ENCODE measurements around the gene PFKP.

The PFKP gene

GRCh38 chr10:3034616-3035015 lies 32.7 kb upstream of the PFKP start:
- POLR2A ChIA-PET (ENCODE audit: low non-redundant PET), result no interaction called here
- no peak for TF ChIP-seq CTCF (conservative IDR thresholded peaks at IDR 0.05; ENCODE audit: low read depth)
- CTCF ChIA-PET, result no interaction called here

GRCh38 chr10:3036155-3037021 lies 31.0 kb upstream of the PFKP start:
- DNase-seq (ENCODE audit: low spot score), result no peak
- TF ChIP-seq CTCF (conservative IDR thresholded peaks at IDR 0.05; ENCODE audit: low read depth), result no peak
- ChIA-PET CTCF (no interaction called here), POLR2A (ENCODE audit: low non-redundant PET) (no interaction called here)
- H3K27ac ChIP-seq, result no peak overlapping the region

More at GRCh38 chr10:3034616-3035015, 32.7 kb upstream of the PFKP start:
- H3K27ac ChIP-seq, result no peak overlapping the region
- DNase-seq (ENCODE audit: low spot score), result no peak

- CTCF ChIA-PET, result no interaction called here
- POLR2A ChIA-PET (ENCODE audit: low non-redundant PET), result no interaction called here
- no peak overlapping the region for H3K27ac ChIP-seq
- no peak for TF ChIP-seq CTCF (conservative IDR thresholded peaks at IDR 0.05; ENCODE audit: low read depth)
- DNase-seq (ENCODE audit: low spot score), result no peak
Observed at GRCh38 chr10:3037182-3037581, 30.2 kb upstream of the PFKP start.

GRCh38 chr10:3040069-3040468 lies 27.3 kb upstream of the PFKP start:
- POLR2A ChIA-PET (ENCODE audit: low non-redundant PET), result no interaction called here
- TF ChIP-seq CTCF (conservative IDR thresholded peaks at IDR 0.05; ENCODE audit: low read depth), result no peak
- CTCF ChIA-PET, result interaction anchor here (0.7 kb wide), 1 partner anchor 464 kb away, joined by 3 read pairs; no protein-coding TSS in a partner anchor
- H3K27ac ChIP-seq, result no peak overlapping the region
- DNase-seq (ENCODE audit: low spot score), result no peak

- no peak for TF ChIP-seq CTCF (conservative IDR thresholded peaks at IDR 0.05; ENCODE audit: low read depth)
- no peak overlapping the region for H3K27ac ChIP-seq
- no peak for DNase-seq (ENCODE audit: low spot score)
- ChIA-PET POLR2A (ENCODE audit: low non-redundant PET) (no interaction called here), CTCF (interaction anchor here (0.6 to 1.2 kb wide), 2 partner anchors 114 to 971 kb away, joined by 4 to 5 read pairs; no protein-coding TSS in a partner anchor)
Observed at GRCh38 chr10:3042589-3042988, 24.8 kb upstream of the PFKP start.

- CTCF ChIA-PET, result interaction anchor here (0.6 to 1.2 kb wide), 6 partner anchors 10 to 1907 kb away, joined by 3 to 5 read pairs (median 4); no protein-coding TSS in a partner anchor
- POLR2A ChIA-PET (ENCODE audit: low non-redundant PET), result no interaction called here
- peak; percentile 76 for TF ChIP-seq CTCF (conservative IDR thresholded peaks at IDR 0.05; ENCODE audit: low read depth)
- peak; percentile 63 for DNase-seq (ENCODE audit: low spot score)
- H3K27ac ChIP-seq, result no peak overlapping the region
Observed at GRCh38 chr10:3043512-3044368, 23.6 kb upstream of the PFKP start.

All from RWPE1 (cell line).